NCI-H2227 treated with DMSO at 0.1 percent for 48 hours (cell line): ENCODE results near the gene SLAMF1.
"Not testable (repeated sequence)": the region's sequence is repeated elsewhere in the genome, so short reads cannot be mapped to it uniquely, and the experiment has no call there.

Experiments used
- DNase-seq: peaks from one replicate; lab custom pipeline; 2025; lab: John Stamatoyannopoulos, UW

Gene SLAMF1

DNA sequence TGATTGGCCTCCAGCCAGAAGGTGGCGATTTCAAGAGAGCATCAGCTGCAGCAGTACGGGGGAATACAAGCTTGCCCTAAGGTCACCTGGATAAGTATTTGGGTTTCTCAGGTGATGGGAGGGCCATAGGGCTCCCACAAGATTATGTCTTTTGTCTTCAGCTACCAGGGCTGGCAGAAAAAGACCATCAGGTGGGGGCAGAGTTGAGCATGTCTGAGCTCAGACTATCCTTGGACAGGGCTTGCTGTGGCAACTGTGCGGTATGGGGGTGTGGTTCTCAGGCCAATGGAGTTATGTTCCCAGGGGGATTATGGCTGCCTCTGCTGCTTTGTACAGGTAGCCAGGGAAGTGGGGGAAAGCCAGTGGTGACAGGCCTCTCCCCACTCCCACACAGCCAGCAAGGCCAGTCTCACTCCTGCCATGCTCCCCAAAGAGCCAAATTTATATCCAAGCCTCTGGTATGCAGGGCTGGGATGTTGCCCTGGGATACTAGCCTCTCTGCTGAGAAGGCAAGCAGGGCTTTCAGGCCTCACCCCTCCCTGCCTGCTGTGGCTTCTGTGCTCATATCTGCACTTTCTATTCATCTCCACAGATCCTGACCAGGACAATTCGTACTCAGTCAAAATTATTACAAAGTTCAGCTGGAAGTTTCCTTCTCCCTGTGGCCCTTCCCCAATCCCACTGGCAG is 40.9 kb downstream of the SLAMF1 start:
- DNase-seq = no peak

DNA sequence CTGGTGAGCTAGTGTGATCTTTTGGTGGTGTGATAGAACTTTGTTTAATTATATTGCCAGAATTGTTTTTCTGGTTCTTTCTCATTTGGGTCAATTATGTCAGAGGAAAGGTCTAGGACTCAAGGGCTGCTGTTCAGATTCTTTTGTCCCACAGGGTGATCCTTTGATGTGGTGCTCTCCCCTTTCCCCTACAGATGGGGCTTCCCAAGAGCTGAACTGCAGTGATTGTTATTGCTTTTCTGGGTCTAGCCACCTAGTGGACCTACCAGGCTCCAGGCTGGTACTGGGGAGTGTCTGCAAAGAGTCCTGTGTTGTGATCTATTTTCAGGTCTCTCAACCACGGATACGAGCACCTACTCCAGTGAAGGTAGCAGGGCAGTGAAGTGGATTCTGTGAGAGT is 41.6 kb downstream of the SLAMF1 start:
- no peak for DNase-seq

DNA sequence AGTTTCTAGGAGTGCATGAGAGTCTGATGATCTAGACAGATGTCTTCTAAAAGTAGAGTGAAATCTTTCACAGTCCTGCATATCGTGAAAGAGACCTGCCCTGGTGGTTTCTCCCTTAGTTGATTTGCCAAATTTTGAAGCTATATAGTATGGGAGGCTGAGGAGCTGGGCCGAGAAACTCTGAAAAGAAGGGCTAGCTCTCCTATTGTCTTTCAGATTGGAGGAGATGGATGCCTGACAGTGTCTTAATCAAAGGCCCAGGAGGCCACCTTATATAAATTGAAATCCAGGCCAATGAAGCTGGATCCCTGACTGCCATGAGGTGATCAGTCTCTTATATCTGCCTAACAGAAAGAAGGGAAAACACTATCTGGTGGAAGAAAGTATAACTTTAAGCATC is 49.1 kb downstream of the SLAMF1 start:
- DNase-seq = no peak

DNA sequence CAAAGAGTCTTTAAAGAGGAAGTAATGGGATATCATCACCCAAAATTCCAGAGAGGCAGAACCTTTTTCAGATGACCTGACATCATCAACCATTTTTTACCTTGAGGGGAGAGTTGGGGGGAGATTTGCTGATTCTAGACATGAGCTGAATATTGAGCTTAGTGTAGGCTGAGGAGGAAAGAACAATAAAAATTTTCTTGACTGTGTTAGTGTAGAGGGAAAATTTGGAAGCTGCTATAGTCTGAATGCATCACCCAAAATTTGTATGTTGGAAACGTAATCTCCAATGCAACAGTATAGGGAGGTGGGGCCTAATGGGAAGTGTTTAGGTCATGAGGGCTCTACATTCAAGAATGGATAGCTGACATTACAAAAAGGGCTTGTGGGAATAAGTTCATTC is 49.8 kb downstream of the SLAMF1 start:
- DNase-seq = no peak

DNA sequence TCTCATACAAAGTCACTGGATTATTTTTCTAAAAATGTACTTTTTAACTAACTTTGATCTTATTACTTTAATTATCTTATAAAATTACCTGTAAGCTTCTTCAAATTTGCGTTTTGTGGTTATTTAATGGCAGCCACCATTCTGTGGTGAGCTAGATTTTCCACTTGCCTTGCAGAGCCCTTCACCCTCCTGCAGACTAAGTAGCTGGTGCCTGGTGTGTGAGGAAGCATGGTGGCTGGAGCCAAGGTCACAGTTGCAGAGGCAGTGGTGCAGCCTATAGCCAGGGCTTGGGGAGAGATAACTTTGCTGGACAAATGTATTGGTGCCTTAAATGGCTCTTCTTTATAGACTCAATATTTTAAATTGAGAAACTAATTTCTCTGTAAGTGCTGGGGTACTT is 56.4 kb downstream of the SLAMF1 start:
- no peak for DNase-seq

DNA sequence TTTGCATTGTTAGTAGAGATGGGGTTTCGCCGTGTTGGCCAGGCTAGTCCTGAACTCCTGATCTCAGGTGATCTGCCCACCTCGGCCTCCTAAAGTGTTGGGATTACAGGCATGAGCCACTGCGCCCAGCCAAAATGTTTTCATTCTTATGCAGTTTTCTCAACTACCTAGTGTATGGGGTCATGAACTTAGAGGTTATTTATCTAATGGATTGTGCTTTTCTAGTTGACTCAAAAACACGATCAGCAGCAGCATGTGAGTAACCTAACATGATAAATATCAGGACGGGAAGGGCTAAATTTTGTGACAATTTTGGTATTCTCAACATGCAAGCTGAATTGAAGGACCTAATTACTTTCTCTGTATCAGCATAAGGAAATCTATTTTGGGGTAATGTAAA is 58.4 kb downstream of the SLAMF1 start:
- DNase-seq = no peak

DNA sequence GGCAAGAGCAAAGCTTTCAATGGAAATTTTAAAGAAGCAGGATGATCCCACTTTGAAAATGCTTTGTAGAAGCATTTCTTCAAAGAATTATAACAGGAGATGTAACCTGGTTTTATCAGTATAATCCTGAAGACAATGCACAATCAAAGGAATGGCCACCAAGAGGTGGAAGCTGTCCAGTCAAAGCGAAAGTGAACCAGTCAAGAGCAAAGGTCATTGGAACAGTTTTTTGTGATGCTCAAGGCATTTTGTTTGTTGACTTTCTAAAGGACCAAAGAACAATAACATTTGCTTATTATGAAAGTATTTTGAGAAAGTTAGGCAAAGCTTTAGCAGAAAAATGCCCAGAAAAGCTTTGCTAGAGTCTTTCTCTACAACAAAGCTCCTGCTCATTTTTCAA is 62.1 kb downstream of the SLAMF1 start:
- no peak for DNase-seq

DNA sequence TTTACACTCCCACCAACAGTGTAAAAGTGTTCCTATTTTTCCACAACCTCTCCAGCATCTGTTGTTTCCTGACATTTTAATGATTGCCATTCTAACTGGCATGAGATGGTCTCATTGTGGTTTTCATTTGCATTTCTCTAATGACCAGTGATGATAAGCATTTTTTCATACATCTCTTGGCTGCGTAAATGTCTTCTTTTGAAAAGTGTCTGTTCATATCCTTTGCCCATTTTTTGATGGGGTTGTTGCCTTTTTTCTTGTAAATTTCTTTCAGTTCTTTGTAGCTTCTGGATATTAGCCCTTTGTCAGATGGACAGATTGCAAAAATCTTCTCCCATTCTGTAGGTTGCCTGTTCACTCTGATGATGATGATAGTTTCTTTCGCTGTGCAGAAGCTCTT is 63.9 kb downstream of the SLAMF1 start:
- DNase-seq = not testable (repeated sequence)

DNA sequence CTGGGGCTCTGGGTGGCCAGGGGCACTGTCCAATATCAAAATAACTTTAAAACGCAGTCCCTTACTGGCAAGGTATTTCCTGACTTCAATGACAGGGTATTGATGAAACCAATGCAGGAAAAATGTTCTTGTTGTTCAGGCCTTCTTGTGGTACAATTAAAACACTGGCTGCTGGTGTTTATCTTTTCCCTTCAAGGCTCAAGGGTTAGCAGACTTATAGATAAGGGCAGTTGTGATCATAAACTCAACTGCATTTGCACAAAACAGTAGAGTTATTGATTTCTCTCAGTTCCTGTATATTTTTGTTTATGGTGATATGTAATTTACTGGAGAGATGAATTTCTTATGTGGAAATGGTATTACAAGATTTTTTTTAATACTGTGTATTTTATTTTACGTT is 64.9 kb downstream of the SLAMF1 start:
- no peak for DNase-seq

DNA sequence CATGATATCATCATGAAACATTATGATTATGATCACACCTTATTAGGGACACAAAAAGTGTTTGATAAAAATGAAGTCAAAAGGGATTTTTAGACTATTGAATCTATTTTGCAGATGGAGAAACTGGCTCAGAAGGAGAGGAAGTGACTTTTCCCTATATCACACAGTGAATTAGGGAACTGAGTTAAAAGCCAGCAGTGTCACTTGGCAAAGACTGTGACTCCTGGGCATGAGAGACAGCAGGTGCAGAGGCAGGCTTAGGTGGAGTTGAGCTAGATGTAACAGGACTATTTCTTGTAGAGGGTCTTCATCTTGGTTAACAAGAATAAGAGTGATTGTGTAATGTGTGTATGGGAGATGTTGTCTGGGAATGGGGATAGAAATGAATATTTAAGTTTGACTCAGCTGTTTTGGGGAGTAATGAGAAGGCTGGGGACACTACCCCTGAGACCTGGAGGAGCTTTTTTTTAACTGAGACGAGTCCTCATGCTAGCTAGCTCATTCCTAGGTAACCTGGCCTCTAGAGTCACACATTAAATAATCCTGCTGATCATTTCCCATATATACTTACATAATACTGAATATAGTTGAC is 66.5 kb downstream of the SLAMF1 start:
- DNase-seq = no peak

DNA sequence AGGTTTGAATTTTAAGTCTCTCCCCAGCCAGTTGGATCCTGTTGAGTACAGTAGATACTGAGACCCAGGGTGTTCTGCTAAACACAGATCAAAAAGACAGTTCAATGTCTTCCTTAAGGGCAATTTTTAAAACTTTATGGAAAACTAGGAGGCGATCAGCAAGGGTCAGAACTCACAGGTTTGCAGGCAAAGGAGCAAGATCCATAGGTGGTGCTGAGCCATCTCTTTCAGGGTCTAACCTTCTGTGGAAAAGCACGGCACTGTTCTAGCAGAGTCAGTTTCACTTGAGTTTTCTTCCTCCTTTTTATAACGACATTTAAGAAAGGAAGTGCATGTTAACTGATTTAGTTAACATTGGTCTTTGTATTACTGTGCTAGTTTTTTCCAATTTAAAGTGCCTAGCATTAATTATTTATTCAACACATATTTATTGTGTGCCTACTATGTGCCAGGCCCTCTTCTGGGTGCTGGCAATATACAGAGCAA is 67.6 kb downstream of the SLAMF1 start, which contains the start of gene CD84:
Gene CD84, minus strand, starts transcription at position 281 of the 486 bp plus-strand sequence. Its CDS starts 59 bp downstream, at position 222.
- DNase-seq = no peak

DNA sequence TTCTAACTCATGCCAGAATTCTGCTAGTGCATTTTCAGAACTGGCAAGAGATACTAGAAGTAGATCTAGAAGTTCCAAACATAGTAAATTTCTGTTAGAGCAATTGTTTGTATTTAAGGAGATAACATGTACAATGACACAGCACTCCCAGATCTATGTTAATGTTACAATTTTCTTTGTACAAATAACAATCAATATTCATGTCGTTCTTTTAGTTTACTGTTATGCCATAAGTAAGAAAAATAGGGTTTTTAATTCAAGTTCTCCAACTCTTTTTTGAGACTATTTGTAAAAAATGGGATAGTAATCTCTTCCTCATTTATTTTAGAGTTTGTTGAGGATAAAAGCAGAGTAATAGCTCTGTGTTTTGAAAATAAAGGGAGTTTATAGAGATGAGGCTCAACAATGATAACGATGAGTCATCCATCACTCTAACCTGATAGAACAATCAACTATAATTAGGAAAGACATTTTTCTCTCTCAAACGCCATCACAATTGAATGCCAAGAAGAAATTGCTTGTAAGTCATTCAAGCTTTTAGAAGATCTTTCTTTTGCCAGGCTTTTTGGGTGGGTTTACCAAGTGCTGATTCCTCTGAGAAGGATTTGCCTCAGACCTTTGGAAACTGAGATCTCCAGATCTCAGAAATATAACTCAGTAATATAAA is 68.2 kb downstream of the SLAMF1 start:
- DNase-seq = no peak

DNA sequence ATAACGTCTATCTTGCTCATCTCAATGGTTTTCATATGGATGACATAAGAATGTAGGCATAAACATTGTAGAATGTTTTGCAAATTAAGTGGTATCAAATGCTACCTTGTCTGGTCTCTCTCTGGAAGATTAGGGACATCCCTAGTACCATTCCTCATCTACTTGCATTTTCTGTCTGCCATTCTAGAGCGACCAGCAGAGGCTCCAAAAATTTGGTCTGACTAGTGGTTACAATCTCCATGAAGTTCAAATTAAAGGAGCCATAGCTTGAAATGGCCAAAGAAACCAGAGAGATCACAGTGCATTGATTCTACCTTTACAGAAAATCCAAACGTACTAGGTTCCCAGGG is 68.7 kb downstream of the SLAMF1 start:
- DNase-seq = no peak

DNA sequence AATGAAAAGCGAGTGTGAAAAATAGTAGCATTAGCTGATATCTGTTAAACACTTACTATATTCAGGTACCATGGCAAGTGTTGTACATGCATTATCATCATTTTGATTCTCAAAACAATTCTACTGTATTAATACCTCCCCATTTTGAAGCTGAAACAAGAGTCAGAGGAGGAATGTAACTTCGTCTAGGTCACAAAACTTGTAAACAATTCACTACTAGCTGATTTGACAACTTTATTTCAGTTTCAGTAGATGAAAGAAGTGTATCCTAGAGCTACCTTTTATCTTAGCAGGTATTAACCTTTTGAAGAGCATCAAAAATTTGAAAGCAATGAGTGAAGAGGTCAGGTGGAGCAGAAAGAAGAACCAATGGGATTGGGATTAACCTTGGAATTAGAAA is 69.2 kb downstream of the SLAMF1 start:
- DNase-seq = no peak

DNA sequence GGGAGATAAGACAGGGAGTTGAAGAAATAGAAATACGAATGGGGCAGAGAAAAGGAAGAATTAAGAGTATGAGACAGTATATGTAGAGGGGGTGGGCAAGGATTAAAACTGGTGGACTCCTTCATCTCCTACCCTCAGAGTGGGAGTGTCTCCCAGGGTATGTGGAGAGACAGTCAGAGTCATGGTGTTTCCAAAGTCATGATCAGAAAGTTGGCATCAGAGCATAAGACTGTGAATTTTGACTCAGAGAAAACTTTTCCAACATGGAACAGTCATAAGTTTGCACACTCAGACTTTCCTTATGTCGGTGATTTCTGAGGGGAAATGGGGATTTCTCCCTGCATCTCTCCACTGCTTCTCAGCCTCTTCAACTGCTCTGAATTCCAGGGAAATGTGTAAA is 70.0 kb downstream of the SLAMF1 start:
- DNase-seq = no peak

DNA sequence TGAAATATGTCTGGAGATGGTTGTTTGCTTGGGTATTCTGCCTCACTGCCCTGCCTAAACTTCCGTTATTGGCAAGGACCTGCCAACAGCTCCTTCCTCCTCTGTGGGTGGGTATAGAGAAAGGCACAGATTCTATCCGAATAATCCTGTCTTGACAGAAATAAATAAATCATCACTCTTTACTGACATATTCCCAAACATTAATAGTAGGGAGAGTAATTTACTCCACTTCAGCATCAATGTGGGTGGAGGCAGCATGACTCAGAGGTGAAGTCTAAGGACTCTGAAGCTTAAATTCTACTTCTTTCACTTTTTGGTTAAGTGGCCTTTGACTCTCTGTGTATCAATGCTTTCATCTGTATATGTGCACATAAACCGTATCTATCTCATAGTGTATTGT is 70.5 kb downstream of the SLAMF1 start:
- no peak for DNase-seq

DNA sequence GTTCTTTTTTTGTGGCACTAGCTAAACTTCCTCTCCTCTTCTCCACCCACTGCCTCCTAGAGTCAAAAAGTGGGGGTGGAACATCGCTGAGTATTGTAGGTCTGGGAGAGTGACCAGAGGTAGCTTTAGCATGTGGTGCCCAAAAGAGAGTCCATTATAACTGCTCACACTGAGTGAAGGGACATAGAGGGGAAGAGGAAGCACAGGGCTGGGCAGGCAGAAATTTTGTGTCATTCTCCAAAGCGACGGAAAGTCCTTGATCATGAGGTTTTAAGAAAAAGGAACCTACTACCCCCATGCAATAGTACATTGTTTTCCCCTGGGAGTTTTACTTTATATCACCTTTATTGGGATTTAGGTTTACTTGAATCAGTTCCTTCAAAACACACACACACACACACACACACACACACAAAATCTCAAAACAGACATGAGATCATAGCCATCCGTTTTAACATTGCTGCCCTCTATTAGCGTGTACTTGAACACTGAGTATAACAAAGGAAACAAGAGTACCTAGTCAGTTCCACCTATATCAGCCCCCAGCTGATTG is 71.7 kb downstream of the SLAMF1 start:
- DNase-seq = no peak

DNA sequence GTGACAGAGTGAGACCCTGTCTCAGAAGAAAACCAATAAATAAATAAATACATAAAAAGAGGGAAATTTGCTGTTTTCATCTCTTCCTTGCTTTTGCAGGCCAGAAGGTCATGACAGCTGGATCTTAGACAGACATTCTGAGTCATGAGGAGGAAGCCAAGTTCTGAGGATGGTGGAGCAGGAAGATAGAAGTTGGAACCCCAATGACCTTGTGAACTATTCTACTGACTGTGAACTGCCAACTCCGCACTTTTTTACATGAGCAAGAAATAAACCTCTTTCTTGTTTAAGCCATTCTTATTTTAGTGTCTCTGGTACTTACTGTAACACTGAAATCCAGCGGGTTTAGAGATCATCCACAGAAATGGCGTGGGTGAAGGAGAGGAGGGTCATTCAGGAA is 76.0 kb downstream of the SLAMF1 start:
- no peak for DNase-seq

DNA sequence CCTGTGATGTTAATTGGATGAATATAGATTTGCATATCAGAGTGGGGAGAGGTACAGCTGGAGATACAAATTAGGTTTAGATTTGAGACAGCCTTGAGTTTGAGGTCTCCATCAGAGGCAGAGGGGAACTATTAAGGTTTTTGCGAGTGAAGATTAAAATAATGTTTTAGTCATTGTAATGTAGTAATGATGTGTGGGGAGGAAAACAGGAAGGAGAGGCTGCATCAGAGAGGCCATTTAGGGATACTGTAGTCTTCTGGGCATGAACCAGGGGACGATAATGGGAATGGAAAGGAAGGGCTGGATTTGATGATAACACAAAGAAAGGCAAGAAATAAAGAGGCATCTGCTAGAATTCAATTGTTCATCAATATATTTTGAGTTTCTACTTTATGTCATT is 77.0 kb downstream of the SLAMF1 start:
- DNase-seq = no peak

DNA sequence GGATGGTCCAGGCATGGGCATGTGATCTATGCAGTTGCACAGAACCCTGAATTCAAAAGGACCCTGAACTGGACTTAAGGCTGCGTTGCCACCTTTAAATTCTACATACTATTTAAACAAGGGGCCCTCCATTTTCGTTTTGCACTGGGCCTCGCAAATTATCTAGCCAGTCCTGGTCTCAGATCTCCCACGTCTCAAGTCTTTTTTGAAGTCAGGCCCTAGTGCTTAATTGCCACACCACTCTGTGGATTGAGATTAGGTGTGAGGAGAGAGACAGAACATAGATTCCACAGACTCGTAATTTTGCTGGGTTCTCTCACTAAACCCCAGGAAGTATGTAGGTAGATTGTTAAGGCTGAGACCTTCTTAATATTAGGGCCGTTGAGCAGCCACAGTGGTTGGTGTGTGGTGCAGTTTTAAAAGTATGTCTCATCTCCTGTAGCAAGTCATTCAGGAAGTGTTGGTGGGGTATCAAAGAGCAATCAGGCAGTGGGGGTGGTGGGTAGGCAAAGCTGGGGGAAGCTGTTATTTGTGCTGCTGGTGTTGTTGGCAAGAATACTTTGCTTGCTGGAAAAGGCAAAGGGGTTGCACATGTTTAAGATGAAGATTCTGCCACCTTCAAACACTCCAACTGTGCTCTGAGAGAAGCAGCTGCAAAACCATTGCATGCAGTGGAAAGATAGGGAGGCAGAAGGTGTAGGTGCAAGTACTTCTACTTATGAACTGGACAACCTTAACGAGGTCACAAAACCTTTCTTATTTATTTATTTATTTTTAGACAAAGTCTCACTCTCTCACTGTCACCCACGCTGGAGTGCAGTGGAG is 78.8 kb downstream of the SLAMF1 start:
- no peak for DNase-seq

DNA sequence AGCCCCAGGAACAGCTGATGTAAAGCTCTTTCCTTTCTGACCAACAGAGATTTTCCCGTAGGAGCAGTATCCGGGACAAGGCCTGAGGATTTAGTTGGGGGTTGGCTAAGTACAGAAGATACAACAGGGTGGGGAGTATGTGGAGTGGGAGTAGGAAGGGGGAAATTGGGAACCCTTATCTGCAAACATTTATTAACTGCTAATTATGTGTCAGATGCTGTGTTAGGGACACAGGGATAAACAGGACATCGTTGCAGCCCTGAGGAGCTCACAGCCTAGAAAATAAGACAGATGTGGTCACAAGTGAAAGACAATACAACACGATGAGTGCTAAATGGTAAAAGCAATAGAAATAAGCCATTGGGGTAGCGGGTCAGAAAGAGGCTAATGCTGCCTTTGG is 79.5 kb downstream of the SLAMF1 start:
- DNase-seq = no peak

DNA sequence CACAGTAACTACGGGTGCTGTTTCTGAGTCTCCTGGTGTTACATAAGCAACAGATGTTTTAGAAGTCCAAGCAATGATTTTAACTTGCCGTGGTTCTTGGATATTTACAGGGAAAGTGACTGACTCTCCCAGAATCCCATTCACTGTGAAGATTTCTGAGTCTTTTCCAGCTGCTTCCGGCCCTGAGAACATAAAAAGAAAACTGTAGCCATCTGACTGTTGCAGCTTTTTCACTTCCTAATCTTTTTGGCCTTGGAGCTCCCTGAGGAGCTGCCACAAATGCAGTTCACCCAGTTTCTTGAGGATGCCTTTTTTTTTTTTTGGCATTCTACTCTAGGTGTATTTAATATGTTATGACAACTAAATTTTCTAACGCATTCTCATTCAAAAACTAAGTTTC is 81.3 kb downstream of the SLAMF1 start:
- no peak for DNase-seq
